ENCODE measurements around the gene PLA2G4F. TPM values are rescaled to one million over a fixed set of nuclear protein-coding genes. Genes with fewer than 3 reads are reported as not detected.

The PLA2G4F gene
- polyA plus RNA-seq, 1 of the 3 experiments (the other 2 are of a cell fraction), result not detected

DNA sequence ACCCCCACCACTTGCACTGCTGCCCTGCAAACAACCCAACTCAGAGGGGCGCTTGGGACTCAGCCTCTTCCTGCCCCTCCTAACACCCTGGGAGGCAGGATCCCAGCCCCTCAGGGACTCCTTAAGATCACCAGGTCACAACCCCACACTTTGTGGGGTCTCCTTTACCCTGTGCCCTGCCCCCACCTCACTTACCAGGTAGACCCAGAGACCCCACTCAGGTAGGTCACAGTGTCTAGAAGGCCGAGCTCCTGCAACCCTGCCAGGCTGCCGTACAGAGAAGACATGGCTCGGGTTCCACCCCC, 9.1 kb downstream of the PLA2G4F start:
- H3F3A ChIP-seq (replicated peaks; ENCODE audit: insufficient read depth), result no peaks in the 10 kb centered on the region
- no peaks in the 10 kb centered on the region for H4K20me1 ChIP-seq (ENCODE audit: insufficient read depth)
- H3K9me2 ChIP-seq, result no peaks in the 10 kb centered on the region
- no peaks in the 10 kb centered on the region for H3K79me2 ChIP-seq (ENCODE audit: insufficient read depth)
- WGBS (ENCODE audit: low lambda C conversion rate), result 86% methylated on average over 3 of the region's 4 CpGs
- ChIA-PET CTCF (interaction anchor here (0.8 to 1.3 kb wide), 2 partner anchors 10 to 158 kb away, joined by 3 to 4 read pairs; no protein-coding TSS in a partner anchor), POLR2A (no interaction called here)
- no peak overlapping the region for H3K4me3 ChIP-seq (ENCODE audit: low read depth in 2 of 2, low read length in 1 of 2)
- H2AFZ ChIP-seq (ENCODE audit: low read depth), result no peak overlapping the region
- no peaks in the 10 kb centered on the region for H3K36me3 ChIP-seq (replicated peaks in 1 of 2; ENCODE audit: control insufficient read depth in 1 of 2, insufficient read depth in 2 of 2, low read length in 1 of 2)
- no peaks in the 10 kb centered on the region; the same call in 1 of the 2 replicates for H3K27me3 ChIP-seq (ENCODE audit: insufficient read depth)
- no peaks in the 10 kb centered on the region for H3K9me3 ChIP-seq
- no peak overlapping the region for H3K27ac ChIP-seq (ENCODE audit: low read depth in 2 of 2, low read length in 1 of 2)
- H3K4me1 ChIP-seq (ENCODE audit: control insufficient read depth in 1 of 2, insufficient read depth in 2 of 2, low read depth in 1 of 2, low read length in 1 of 2), result no peaks in the 10 kb centered on the region; a peak in 2 of 4 replicates
- TF ChIP-seq NFIC (IDR thresholded peaks at IDR 0.05; ENCODE audit: borderline replicate concordance) (no peak), RFX5 (IDR thresholded peaks at IDR 0.05; ENCODE audit: low read length) (no peak), TEAD4 (IDR thresholded peaks at IDR 0.05; ENCODE audit: borderline replicate concordance, insufficient read depth) (no peak)
- H3K4me2 ChIP-seq, result no peak overlapping the region
- H3K9ac ChIP-seq, result no peak overlapping the region
- no peak for DNase-seq

DNA sequence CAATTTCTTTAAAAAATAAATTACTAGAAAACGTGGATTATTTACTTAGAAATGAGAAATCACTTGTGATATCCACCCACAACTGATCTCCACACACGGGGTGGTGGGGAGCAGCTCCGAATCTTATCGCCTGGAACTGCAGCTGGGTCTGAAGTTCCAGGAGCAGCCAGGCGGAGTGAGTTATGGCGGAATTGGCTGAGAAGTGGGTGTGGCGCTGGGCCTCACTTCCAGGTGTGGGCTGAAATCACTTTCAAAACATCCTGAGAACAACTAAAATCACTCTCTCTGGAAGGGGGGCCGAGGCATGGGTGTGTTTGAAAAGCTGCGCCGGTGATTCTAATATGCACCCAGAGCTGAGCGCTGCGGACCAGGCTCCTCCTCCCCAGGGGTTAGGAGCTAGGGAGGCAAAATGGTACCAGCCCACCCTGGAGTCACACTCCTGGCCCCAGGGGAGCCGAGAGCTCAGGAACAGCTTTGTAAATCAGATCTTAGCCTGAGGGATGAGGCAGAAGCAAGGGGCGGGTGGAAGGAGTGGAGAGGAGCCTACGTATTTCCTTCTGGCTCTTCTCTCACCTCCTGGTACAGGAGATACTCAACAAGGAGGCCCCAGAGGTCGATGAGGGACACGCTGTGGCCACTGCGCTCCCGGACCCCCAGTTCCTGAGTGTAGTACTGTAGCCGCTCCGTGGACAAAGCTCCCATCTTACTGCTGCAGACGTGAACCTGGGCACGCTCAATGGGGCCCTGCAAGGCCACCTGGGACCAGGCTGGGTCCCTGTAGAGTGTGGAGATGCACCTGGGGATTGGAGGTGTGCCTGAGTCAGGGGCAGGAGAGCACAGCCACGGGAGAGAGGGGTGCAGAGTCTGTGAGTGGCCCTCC, 9.6 kb downstream of the PLA2G4F start:
- TF ChIP-seq, protein P1, sequence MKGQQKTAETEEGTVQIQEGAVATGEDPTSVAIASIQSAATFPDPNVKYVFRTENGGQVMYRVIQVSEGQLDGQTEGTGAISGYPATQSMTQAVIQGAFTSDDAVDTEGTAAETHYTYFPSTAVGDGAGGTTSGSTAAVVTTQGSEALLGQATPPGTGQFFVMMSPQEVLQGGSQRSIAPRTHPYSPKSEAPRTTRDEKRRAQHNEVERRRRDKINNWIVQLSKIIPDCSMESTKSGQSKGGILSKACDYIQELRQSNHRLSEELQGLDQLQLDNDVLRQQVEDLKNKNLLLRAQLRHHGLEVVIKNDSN (IDR thresholded peaks at IDR 0.05; ENCODE audit: borderline replicate concordance, low read depth), result no peak
- H3K27me3 ChIP-seq (ENCODE audit: insufficient read depth), result no peaks in the 10 kb centered on the region; the same call in 1 of the 2 replicates
- H2AFZ ChIP-seq (ENCODE audit: low read depth), result no peak overlapping the region
- H3K4me3 ChIP-seq (ENCODE audit: low read depth in 2 of 2, low read length in 1 of 2), result no peak overlapping the region
- 74% methylated on average over 22 of the region's 24 CpGs for WGBS (ENCODE audit: low lambda C conversion rate)
- POLR2A ChIA-PET, result no interaction called here
- no peaks in the 10 kb centered on the region for H3K9me2 ChIP-seq
- H4K20me1 ChIP-seq (ENCODE audit: insufficient read depth), result no peaks in the 10 kb centered on the region
- H3K4me2 ChIP-seq, result no peak overlapping the region
- no peaks in the 10 kb centered on the region; a peak in 2 of 4 replicates for H3K4me1 ChIP-seq (ENCODE audit: control insufficient read depth in 1 of 2, insufficient read depth in 2 of 2, low read depth in 1 of 2, low read length in 1 of 2)
- H3K9ac ChIP-seq, result no peak overlapping the region
- H3K36me3 ChIP-seq (replicated peaks in 1 of 2; ENCODE audit: control insufficient read depth in 1 of 2, insufficient read depth in 2 of 2, low read length in 1 of 2), result no peaks in the 10 kb centered on the region
- no peak for DNase-seq
- H3F3A ChIP-seq (replicated peaks; ENCODE audit: insufficient read depth), result no peaks in the 10 kb centered on the region
- H3K9me3 ChIP-seq, result no peaks in the 10 kb centered on the region
- H3K79me2 ChIP-seq (ENCODE audit: insufficient read depth), result no peaks in the 10 kb centered on the region
- CTCF ChIA-PET, result interaction anchor here (0.8 to 1.6 kb wide), 4 partner anchors 9 to 157 kb away, joined by 3 to 6 read pairs (median 4); no protein-coding TSS in a partner anchor
- H3K27ac ChIP-seq (ENCODE audit: low read depth in 2 of 2, low read length in 1 of 2), result no peak overlapping the region

DNA sequence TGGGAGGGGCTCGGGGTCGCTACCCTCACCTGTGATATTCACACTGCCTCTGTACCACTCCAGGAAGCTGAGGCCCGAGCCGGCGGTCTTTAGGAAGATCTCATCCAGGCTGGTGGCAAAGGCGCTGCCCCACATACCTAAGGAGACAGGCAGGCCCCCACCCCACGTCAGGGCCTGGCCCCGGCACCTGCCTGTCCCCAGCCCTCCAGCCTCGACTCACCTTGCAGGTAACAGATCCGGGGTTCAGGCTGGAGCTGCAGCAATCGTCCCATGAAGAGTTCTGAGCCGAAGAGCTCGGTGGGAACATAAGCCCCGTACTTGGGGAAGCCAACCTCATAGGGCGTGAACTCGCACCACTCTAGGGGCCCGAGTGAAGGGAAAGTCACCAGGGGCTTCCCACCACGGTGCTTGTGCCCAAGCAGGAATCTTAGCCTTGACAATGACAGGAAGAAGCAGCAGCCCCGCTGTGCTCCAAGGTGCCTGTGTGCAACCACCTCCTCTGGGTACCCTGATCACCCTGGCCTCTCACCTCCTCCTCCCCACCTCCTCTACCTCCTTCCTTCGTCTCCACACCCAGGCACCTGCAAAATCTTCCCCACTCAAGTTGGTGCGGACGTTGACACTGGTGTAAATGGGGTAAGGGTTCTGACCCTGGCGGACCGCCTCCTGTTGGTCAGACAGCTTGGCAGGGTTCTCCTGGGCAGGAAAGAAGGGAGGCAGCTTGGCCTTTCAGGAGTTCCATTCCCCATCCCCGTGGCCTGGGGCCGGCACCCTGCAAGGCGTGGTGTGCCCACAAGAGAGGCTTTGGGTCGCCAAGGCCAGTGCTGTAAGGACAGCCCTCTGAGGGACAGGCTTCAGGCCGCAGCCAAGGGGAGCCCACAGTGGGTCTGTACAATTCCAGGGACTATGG, 10.6 kb downstream of the PLA2G4F start:
- ChIA-PET POLR2A (no interaction called here), CTCF (interaction anchor here (1.2 to 1.6 kb wide), 4 partner anchors 8 to 156 kb away, joined by 4 to 6 read pairs (median 5); no protein-coding TSS in a partner anchor)
- no peaks in the 10 kb centered on the region for H3K79me2 ChIP-seq (ENCODE audit: insufficient read depth)
- DNase-seq, result no peak
- no peaks in the 10 kb centered on the region for H3K36me3 ChIP-seq (replicated peaks in 1 of 2; ENCODE audit: control insufficient read depth in 1 of 2, insufficient read depth in 2 of 2, low read length in 1 of 2)
- H3K9ac ChIP-seq, result no peak overlapping the region
- no peak overlapping the region for H3K4me2 ChIP-seq
- no peak for TF ChIP-seq NRF1 (IDR thresholded peaks at IDR 0.05; ENCODE audit: low read depth, low read length)
- WGBS (ENCODE audit: low lambda C conversion rate), result 73% methylated on average over 19 of the region's 29 CpGs
- no peaks in the 10 kb centered on the region; the same call in 1 of the 2 replicates for H3K27me3 ChIP-seq (ENCODE audit: insufficient read depth)
- no peaks in the 10 kb centered on the region for H3K9me2 ChIP-seq
- no peak overlapping the region for H2AFZ ChIP-seq (ENCODE audit: low read depth)
- no peaks in the 10 kb centered on the region for H3F3A ChIP-seq (replicated peaks; ENCODE audit: insufficient read depth)
- no peak overlapping the region for H3K4me3 ChIP-seq (ENCODE audit: low read depth in 2 of 2, low read length in 1 of 2)
- no peaks in the 10 kb centered on the region; a peak in 1 of 4 replicates for H3K4me1 ChIP-seq (ENCODE audit: control insufficient read depth in 1 of 2, insufficient read depth in 2 of 2, low read depth in 1 of 2, low read length in 1 of 2)
- H3K27ac ChIP-seq (ENCODE audit: low read depth in 2 of 2, low read length in 1 of 2), result no peak overlapping the region
- H4K20me1 ChIP-seq (ENCODE audit: insufficient read depth), result no peaks in the 10 kb centered on the region
- no peaks in the 10 kb centered on the region for H3K9me3 ChIP-seq
